Heart left ventricle (tissue), 16 donors: ENCODE measurements around the gene NDUFAB1. TPM values are rescaled to one million over a fixed set of nuclear protein-coding genes. Genes with fewer than 3 reads are reported as not detected.

ENCODE experiments used
- ATAC-seq, 4 donors: fragments of 200-7000 bp; cut with Tn5 transposase; one replicate each; pipeline ENCODE4 v1.9.1; 2020 to 2022; ENCODE audit warnings: moderate library complexity in 4 of 4, mild to moderate bottlenecking in 3 of 4, moderate number of reproducible peaks in 1 of 4
- DNase-seq, 5 donors: peaks; one replicate each; pipeline ENCODE4 v3.0.0-alpha.2; 2020
- H3K27ac ChIP-seq, 12 donors: fragments of 200-600 bp; sonication (generic) in 4 of 12; one replicate each; pipeline versions ENCODE4 v1.5.0 to v1.8.0; 2016 to 2022; ENCODE audit warnings: mild to moderate bottlenecking in 2 of 12
- H3K27me3 ChIP-seq, 9 donors: fragments of 200-600 bp; sonication (generic) in 2 of 9; one replicate each; pipeline versions ENCODE4 v1.5.1 to v1.8.0; 2016 to 2022; ENCODE audit warnings: mild to moderate bottlenecking in 3 of 9
- H3K36me3 ChIP-seq, 9 donors: fragments of 200-600 bp; sonication (generic) in 2 of 9; one replicate each; pipeline versions ENCODE4 v1.5.0 to v1.8.0; 2018 to 2022; ENCODE audit warnings: mild to moderate bottlenecking in 2 of 9
- H3K4me1 ChIP-seq, 12 donors: fragments of 200-600 bp; sonication (generic) in 4 of 12; one replicate each; pipeline versions ENCODE4 v1.5.0 to v1.8.0; 2016 to 2022; ENCODE audit warnings: mild to moderate bottlenecking in 3 of 12
- H3K4me3 ChIP-seq, 12 donors: fragments of 200-600 bp; sonication (generic) in 4 of 12; one replicate each; pipeline versions ENCODE4 v1.5.0 to v1.8.0; 2017 to 2022; ENCODE audit warnings: mild to moderate bottlenecking in 9 of 12, moderate library complexity in 4 of 12
- H3K9me3 ChIP-seq, 12 donors: fragments of 200-600 bp; sonication (generic) in 4 of 12; one replicate each; pipeline versions ENCODE4 v1.5.0 to v1.8.0; 2016 to 2022; ENCODE audit warnings: mild to moderate bottlenecking in 1 of 12
- POLR2A ChIP-seq, 2 donors: fragments of 450-650 bp; IDR thresholded peaks; one replicate each; pipeline ENCODE4 v1.6.1; 2017; ENCODE audit warnings: antibody characterized with exemption in 2 of 2, mild to moderate bottlenecking in 2 of 2, moderate library complexity in 2 of 2
- WGBS, 4 donors: extraction: QIAGEN DNeasy Blood & Tissue Kit in 2 of 4; methylation state at CpG; one replicate each; pipeline versions ENCODE4 v1.1.5 to v1.1.7; 2013 to 2018; 5-methylcytosine and 5-hydroxymethylcytosine counted together
- intact Hi-C, 10 donors: fragments of 100-400 bp; cut with DNase I; formaldehyde crosslinking; loops; one replicate each; pipeline versions ENCODE4 v1.11.1 to v1.14.2; 2022
- polyA plus RNA-seq, 2 donors: library from polyadenylated mRNA; stranded (reverse); fragments of 200-250 nt; gene quantifications; one replicate each; pipeline ENCODE4 v1.2.3, GENCODE V29; 2013
- total RNA-seq, 9 donors: library from RNA; depleted of rRNA in 2 of 9; stranded (reverse); fragments of >200 nt in 2 of 9; fragmentation: NEBNext Ultra II Directional in 3 of 9; extraction: Animal tissue kit (Norgen Biotek cat#: 25700) in 3 of 9; gene quantifications; one replicate each; pipeline versions ENCODE4 v1.1.0 to v1.2.4, GENCODE V29; 2016 to 2023
- TF ChIP-seq, protein P1 (sequence below), 12 donors: fragments of 200-600 bp; sonication (generic) in 4 of 12; IDR thresholded peaks; one replicate each; pipeline versions ENCODE4 v1.5.0 to v1.8.0; 2018 to 2022; ENCODE audit warnings: antibody characterized with exemption in 12 of 12, mild to moderate bottlenecking in 5 of 12
- donor health status: ischemic (EF 13 %, LVEDD 7.1; RV severe dilation, severe dysfunction).
- donor health status: healthy with polysubstance abuse.
- donor health status: DM: no; HTN: yes; CAD: no.
- donor health status: DM: no; HTN: no; CAD: no.
- donor health status: ischemic (EF 25% LVEDD 6.9; RV normal size, moderate dysfunction).
- donor health status: ischemic (EF 25% LVEDD 5.7; RV mildly dilated, moderate dysfunction).
- donor health status: healthy.
- donor health status: DM: yes; HTN: yes; CAD: no.
- donor health status: ischemic (EF 35%, LVEDD 5.7; RV mildly dilated, moderate dysfunction).
- donor health status: nonischemic (EF 11% LVEDD 7.7; RV severe dilation, severe dysfunction).
- donor health status: DM: yes; HTN: yes; CAD: no.
- donor health status: PGD.
- donor health status: ischemic (EF 29% LVEDD 5.4; RV normal size, mild dysfunction).
- donor health status: nonischemic (EF 23%, LVEDD 6.1; RV moderate dilation, normal function).

NDUFAB1 gene
- total and polyA plus RNA-seq, 11 donors: 298 to 896 (median 435) TPM

DNA sequence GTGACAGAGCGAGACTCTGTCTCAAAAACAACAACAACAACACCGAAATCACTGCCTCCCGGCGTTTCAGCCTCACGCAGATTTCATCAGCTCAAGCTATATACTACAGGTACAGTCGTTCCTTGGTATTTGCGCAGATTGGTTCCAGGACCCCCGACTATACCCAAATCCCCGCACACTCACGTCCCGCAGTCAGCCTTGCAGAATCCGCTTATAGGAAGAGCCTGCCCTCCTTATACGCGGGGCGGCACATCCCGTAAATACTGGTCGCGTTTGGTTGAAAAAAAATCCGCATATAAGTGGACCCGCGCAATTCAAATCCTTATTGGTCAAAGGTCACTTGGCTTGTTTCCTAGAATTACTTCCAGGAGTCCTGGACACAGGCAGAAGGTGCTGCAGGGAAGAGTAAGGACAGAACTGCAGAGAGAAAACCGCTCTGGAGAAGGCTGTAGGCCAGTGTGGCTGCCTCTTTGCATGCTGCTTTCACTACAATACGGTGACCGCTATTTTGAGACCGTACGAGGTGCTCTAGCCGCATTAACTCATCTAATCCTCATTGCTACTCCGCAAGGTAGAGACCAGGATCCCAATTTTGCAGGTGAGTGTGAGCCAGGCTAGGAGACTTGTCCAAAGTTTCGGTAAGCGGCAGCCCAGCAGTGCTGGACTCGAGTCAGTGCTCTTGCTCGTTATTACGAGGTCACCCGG is 718 bp downstream of the NDUFAB1 start:
- Histone ChIP-seq H3K4me1 (peaks cover 2 to 53% (median 25%) of the 10 kb centered on the region in 12 donors), H3K27ac (peak overlapping the region; percentile 82 to 97 (median 88)), H3K27me3 (no peaks in the 10 kb centered on the region), H3K36me3 (peaks cover 0 to 40% (median 31%) of the 10 kb centered on the region in 9 donors), H3K4me3 (peak overlapping the region; percentile 67 to 100 (median 93)), H3K9me3 (no peaks in the 10 kb centered on the region)
- ATAC-seq: peak in 2 of 4 donors; percentile 1 to 3
- intact Hi-C loops: loop anchor here in 3 of 10 donors (5.0 kb wide), 2 partner anchors 38 to 88 kb away; partner anchors contain the start of genes EARS2 (in 2 of the 3) and UBFD1 (in 2 of the 3)
- no peak for DNase-seq
- WGBS, 4 donors: 14 to 23% (median 19%) methylated on average over 23 to 34 of the region's 34 CpGs
- TF ChIP-seq, protein P1, sequence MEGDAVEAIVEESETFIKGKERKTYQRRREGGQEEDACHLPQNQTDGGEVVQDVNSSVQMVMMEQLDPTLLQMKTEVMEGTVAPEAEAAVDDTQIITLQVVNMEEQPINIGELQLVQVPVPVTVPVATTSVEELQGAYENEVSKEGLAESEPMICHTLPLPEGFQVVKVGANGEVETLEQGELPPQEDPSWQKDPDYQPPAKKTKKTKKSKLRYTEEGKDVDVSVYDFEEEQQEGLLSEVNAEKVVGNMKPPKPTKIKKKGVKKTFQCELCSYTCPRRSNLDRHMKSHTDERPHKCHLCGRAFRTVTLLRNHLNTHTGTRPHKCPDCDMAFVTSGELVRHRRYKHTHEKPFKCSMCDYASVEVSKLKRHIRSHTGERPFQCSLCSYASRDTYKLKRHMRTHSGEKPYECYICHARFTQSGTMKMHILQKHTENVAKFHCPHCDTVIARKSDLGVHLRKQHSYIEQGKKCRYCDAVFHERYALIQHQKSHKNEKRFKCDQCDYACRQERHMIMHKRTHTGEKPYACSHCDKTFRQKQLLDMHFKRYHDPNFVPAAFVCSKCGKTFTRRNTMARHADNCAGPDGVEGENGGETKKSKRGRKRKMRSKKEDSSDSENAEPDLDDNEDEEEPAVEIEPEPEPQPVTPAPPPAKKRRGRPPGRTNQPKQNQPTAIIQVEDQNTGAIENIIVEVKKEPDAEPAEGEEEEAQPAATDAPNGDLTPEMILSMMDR (IDR thresholded peaks at IDR 0.05): no peak
- TF ChIP-seq POLR2A (IDR thresholded peaks at IDR 0.05): no peak

DNA sequence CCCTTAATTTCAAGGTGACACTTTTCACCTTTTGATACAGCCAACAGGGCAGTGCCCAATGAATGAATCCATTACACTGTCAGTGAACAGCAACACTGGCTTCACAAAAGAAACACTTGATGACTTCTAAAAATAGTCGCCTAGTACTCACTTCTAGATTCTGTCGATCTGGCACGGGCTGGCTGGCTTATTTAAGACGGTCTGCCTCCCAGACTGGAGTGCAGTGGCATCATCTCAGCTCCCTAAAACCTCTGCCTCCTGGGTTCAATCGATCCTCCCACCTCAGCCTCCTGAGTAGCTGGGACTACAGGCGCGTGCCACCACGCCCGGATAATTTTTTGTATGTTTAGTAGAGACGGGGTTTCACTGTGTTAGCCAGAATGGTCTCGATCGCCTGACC is 1.9 kb downstream of the NDUFAB1 start:
- TF ChIP-seq, protein P1 (IDR thresholded peaks at IDR 0.05): no peak
- TF ChIP-seq POLR2A (IDR thresholded peaks at IDR 0.05): peak in 1 of 2 donors; percentile 20
- H3K36me3 ChIP-seq: peaks cover 0 to 52% (median 44%) of the 10 kb centered on the region in 9 donors
- peak overlapping the region in 6 of 12 donors; percentile 67 to 100 (median 91) for H3K4me3 ChIP-seq

DNA sequence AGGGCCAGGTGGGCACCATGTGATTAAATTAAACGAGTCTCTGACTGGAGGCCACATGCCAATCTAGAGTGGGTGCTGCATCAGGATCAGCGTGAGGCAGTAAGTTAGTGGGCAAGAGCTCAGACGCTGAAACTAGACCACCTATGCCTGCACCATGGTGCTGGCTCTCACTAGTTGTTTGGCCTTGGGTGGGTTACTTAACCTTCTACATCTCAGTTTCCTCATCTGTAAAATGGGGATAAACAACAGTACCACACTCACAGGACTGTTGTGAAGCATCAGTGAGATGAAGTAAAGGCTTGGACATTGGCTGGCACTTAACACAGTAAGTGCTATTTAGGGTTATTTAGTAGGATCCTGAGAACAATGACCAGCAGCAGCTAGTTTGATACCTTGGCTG is 5.9 kb downstream of the NDUFAB1 start:
- H3K36me3 ChIP-seq: peaks cover 0 to 92% (median 84%) of the 10 kb centered on the region in 9 donors
- intact Hi-C loops: no loop called here
- H3K4me1 ChIP-seq: peaks cover 5 to 66% (median 27%) of the 10 kb centered on the region in 12 donors

More for the DNA sequence above, 1.9 kb downstream of the NDUFAB1 start:
- peak in 3 of 5 donors; percentile 40 to 69 (median 59) for DNase-seq
- Histone ChIP-seq H3K27me3 (no peaks in the 10 kb centered on the region), H3K27ac (peak overlapping the region in 11 of 12 donors; percentile 44 to 97 (median 88)), H3K4me1 (peaks cover 2 to 53% (median 25%) of the 10 kb centered on the region in 12 donors), H3K9me3 (no peaks in the 10 kb centered on the region)
- intact Hi-C loops: no loop called here
- 78 to 83% (median 81%) methylated on average over 12 of the region's 12 CpGs for WGBS, 4 donors
- ATAC-seq: peak; percentile 40 to 68 (median 61)

DNA sequence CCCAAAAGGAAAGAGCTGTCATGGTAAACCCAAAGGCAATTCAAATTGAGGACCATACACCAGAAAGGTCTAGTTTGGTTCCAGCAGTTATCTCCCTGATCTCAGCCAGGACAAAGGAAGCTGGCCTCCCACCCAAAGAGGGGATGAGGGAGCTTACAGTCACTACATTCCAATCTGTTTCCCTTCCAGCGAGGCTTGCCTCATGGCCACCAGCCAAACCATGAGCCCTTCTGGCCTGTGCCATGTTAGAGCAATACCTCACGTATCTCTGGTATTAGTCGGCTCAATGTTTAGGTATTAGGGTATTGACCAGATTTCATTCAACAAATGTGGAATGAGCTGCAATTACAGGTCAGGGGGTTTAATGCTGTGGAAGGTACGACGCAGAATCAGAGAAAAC is 8.4 kb downstream of the NDUFAB1 start:
- intact Hi-C loops: no loop called here
- Histone ChIP-seq H3K27ac (no peak overlapping the region), H3K9me3 (no peaks in the 10 kb centered on the region), H3K4me1 (peaks cover 3 to 48% (median 14%) of the 10 kb centered on the region in 12 donors), H3K36me3 (peaks cover 0 to 91% (median 86%) of the 10 kb centered on the region in 9 donors), H3K4me3 (no peak overlapping the region), H3K27me3 (no peaks in the 10 kb centered on the region)
- ATAC-seq: peak in 3 of 4 donors; percentile 27 to 57 (median 44)
- WGBS, 4 donors: 61 to 65% (median 63%) methylated on average over 5 of the region's 5 CpGs
- DNase-seq: peak in 1 of 5 donors; percentile 21
- TF ChIP-seq, protein P1 (IDR thresholded peaks at IDR 0.05): no peak
- TF ChIP-seq POLR2A (IDR thresholded peaks at IDR 0.05): no peak

More for the DNA sequence above, 5.9 kb downstream of the NDUFAB1 start:
- 78 to 93% (median 91%) methylated on average over 3 of the region's 3 CpGs for WGBS, 4 donors
- Histone ChIP-seq H3K27ac (no peak overlapping the region), H3K4me3 (no peak overlapping the region), H3K27me3 (no peaks in the 10 kb centered on the region), H3K9me3 (no peaks in the 10 kb centered on the region)
- DNase-seq: no peak
- TF ChIP-seq, protein P1 (IDR thresholded peaks at IDR 0.05): no peak
- TF ChIP-seq POLR2A (IDR thresholded peaks at IDR 0.05): no peak
- no peak for ATAC-seq
